OCI-LY7 (cell line): ENCODE measurements around the gene DUOX1. TPM values are rescaled to one million over a fixed set of nuclear protein-coding genes. Genes with fewer than 3 reads are reported as not detected.
A peak's percentile ranks its signal among the peaks of the same experiment; 100 is the strongest.

ENCODE experiments used
- BruUV-seq: library from RNA; stranded (reverse); fragments of 400-500 nt; replicated peaks from 2 replicates; lab custom pipeline; 2021; lab: Mats Ljungman, UMichigan
- CTCF ChIA-PET: fragments of 300-600 bp; sonication (Branson Sonifier 250); formaldehyde crosslinking; loops from one replicate; lab custom pipeline; 2022; ENCODE audit warnings: antibody characterized with exemption; ENCODE audit not compliant: unreplicated experiment; lab: Charles Lee
- POLR2A ChIA-PET: fragments of 300-600 bp; sonication (Branson Sonifier 250); formaldehyde crosslinking; loops from one replicate; lab custom pipeline; 2022; ENCODE audit warnings: antibody characterized with exemption; lab: Charles Lee
- DNase-seq: peaks from one replicate; pipeline ENCODE4 v3.0.0-alpha.2; 2015; ENCODE audit warnings: low spot score
- H2AFZ ChIP-seq: fragments of 200-600 bp; sonication (generic), shearing (Covaris generic); 2 replicates; pipeline ENCODE4 v1.6.1; 2014; ENCODE audit warnings: mild to moderate bottlenecking, antibody characterized with exemption, low read length, moderate library complexity
- H3K27ac ChIP-seq: fragments of 200-600 bp; sonication (generic); 2 replicates; pipeline ENCODE4 v1.5.1; 2014; ENCODE audit warnings: mixed run types, low read depth, mild to moderate bottlenecking, moderate library complexity, low read length, inconsistent platforms; ENCODE audit not compliant: poor library complexity, severe bottlenecking
- H3K36me3 ChIP-seq: fragments of 200-600 bp; sonication (generic); 2 replicates; pipeline ENCODE4 v1.6.1; 2014; ENCODE audit warnings: mild to moderate bottlenecking, antibody characterized with exemption, low read length, moderate library complexity, mixed read lengths; ENCODE audit not compliant: insufficient read depth
- H3K4me1 ChIP-seq: fragments of 200-600 bp; sonication (generic); 2 replicates; pipeline ENCODE4 v1.5.1; 2014; ENCODE audit warnings: mild to moderate bottlenecking, low read length; ENCODE audit not compliant: insufficient read depth, poor library complexity, severe bottlenecking
- H3K4me2 ChIP-seq: fragments of 200-600 bp; sonication (generic); 2 replicates; pipeline ENCODE4 v1.6.1; 2014; ENCODE audit warnings: mild to moderate bottlenecking, low read length
- H3K4me3 ChIP-seq: fragments of 200-600 bp; sonication (generic); 2 replicates; pipeline ENCODE4 v1.5.1; 2014; ENCODE audit warnings: mild to moderate bottlenecking, low read depth, low read length; ENCODE audit not compliant: poor library complexity, severe bottlenecking
- H3K79me2 ChIP-seq: fragments of 200-600 bp; sonication (generic); 2 replicates; pipeline ENCODE4 v1.6.1; 2016; ENCODE audit warnings: low read depth, mild to moderate bottlenecking, low read length, moderate library complexity, mixed read lengths; ENCODE audit not compliant: insufficient read depth
- H3K9me2 ChIP-seq: fragments of 200-600 bp; sonication (generic); 2 replicates; pipeline ENCODE4 v1.6.1; 2016; ENCODE audit warnings: mild to moderate bottlenecking, low read length, mixed read lengths; ENCODE audit not compliant: insufficient read depth
- H3K9me3 ChIP-seq: fragments of 200-600 bp; sonication (generic); 2 replicates; pipeline ENCODE4 v1.6.1; 2014; ENCODE audit warnings: mild to moderate bottlenecking, mixed run types, low read length, mixed read lengths
- H4K20me1 ChIP-seq: fragments of 200-600 bp; sonication (generic); 2 replicates; pipeline ENCODE4 v1.6.1; 2014; ENCODE audit warnings: mild to moderate bottlenecking, antibody characterized with exemption, low read length, moderate library complexity, mixed read lengths; ENCODE audit not compliant: insufficient read depth
- CTCF ChIP-seq: fragments of 200-600 bp; sonication (generic); conservative IDR thresholded peaks from 2 replicates; pipeline ENCODE4 v1.5.1; 2014; ENCODE audit warnings: mild to moderate bottlenecking, antibody characterized with exemption, low read length, moderate library complexity, mixed read lengths
- EZH2phosphoT487 ChIP-seq: fragments of 200-600 bp; sonication (generic); IDR thresholded peaks from 2 replicates; pipeline ENCODE4 v1.6.1; 2018; ENCODE audit warnings: low read depth, borderline replicate concordance, mild to moderate bottlenecking, mixed run types, antibody characterized with exemption, low read length, moderate library complexity, mixed read lengths
- intact Hi-C: fragments of 100-400 bp; cut with micrococcal nuclease; formaldehyde crosslinking; loops from one replicate; pipeline ENCODE4 v1.10.0; 2022; ENCODE audit not compliant: unreplicated experiment
- total RNA-seq, 2 experiments: library from RNA; depleted of rRNA in 1 of 2; stranded (reverse); fragments of >200 nt in 1 of 2; shearing (Covaris generic) in 1 of 2; gene quantifications; 2 replicates each; pipeline ENCODE4 v1.2.3, GENCODE V29; 2014 to 2022

DUOX1 gene
- total RNA-seq, 2 experiments from 2014 or later = not detected

DNA sequence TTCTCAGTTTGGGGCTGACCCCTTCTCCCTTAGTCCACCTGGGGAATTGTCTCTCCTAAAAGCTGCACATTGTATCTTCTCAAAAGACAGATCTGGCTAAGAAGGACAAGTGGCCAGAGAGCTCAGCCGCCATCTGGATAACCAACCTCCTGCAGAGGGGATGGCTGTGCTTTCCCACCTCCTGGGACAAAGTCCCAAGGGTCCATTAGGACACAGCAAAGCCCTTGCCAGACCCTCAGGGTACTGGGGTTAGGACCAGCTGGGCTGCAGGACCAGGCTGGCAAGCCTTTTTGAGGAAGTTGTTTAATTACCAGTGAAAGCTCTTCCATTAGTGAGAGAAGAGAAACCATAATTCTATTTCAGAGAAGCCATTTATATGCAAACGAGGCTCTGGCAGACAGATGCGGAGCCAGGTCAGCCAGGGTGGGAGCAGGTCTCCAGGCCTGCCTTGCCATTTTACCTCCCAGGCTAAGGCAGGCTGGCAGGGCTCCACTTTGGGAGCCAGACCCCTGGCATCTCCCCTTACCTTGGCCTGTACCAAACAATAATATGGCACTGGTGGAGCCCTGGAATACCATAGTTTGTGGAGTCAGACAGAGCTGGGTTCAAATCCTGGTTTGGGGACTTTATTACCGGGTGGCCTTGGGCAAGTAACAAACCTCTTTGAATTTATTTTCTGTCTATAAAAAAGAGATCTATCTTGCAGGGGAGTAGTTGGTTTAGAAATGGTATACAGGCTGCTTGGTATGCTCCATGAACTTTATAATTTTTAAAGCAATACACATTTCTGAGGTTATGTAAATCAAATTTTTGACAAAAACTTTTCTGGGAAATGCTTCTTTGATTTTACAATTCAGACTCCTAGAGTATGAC, 40.0 kb downstream of the DUOX1 start:
- Histone ChIP-seq H3K27ac (peak overlapping the region; percentile 64), H3K4me3 (no peak overlapping the region), H3K36me3 (no peaks in the 10 kb centered on the region), H3K4me2 (peak overlapping the region; percentile 66), H3K4me1 (peaks cover 39% of the 10 kb centered on the region), H4K20me1 (no peaks in the 10 kb centered on the region), H3K9me2 (no peaks in the 10 kb centered on the region), H3K9me3 (no peaks in the 10 kb centered on the region), H2AFZ (peak overlapping the region; percentile 87), H3K79me2 (no peaks in the 10 kb centered on the region)
- CTCF ChIA-PET = interaction anchor here (0.7 kb wide), 1 partner anchor 28 kb away, joined by 3 read pairs; no protein-coding TSS in a partner anchor
- POLR2A ChIA-PET = interaction anchor here (0.6 to 1.7 kb wide), 6 partner anchors 9 to 28 kb away, joined by 3 to 7 read pairs (median 4); no protein-coding TSS in a partner anchor
- TF ChIP-seq CTCF = no peak
- no peak for TF ChIP-seq EZH2phosphoT487
- intact Hi-C loops = loop anchor here (10.0 kb wide), 1 partner anchor 445 kb away; no protein-coding TSS in a partner anchor
- DNase-seq = peak; percentile 70
- no TSS peak for BruUV-seq

DNA sequence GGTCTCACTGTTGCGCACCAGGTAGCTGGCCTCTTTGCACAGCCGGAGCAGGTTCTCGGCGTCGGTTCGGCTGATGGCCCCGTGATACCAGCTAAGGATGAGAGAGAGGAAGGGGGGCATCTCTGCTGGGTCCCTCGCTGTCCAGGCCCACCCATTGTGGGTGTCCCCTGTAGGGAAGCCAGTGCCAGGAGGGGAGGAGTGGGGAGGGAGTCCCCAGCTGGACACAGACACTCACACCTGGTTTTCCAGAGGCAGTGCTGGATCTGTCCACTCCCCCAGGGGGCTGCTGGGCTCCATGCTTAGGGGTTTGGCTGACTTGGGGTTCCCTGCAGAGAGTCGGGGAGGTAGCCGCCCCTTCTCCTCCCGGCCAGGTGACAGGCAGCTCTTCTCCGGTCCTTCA, 42.1 kb downstream of the DUOX1 start:
- intact Hi-C loops = no loop called here
- no peak overlapping the region for H3K4me3 ChIP-seq
- no peak overlapping the region for H2AFZ ChIP-seq
- no peaks in the 10 kb centered on the region for H3K9me2 ChIP-seq
- no peaks in the 10 kb centered on the region for H3K36me3 ChIP-seq
- POLR2A ChIA-PET = interaction anchor here (0.6 kb wide), 1 partner anchor 28 kb away, joined by 3 read pairs; no protein-coding TSS in a partner anchor
- TF ChIP-seq EZH2phosphoT487 (no peak), CTCF (no peak)
- no peaks in the 10 kb centered on the region for H3K9me3 ChIP-seq
- CTCF ChIA-PET = no interaction called here
- H3K4me1 ChIP-seq = peaks cover 31% of the 10 kb centered on the region
- no peaks in the 10 kb centered on the region for H3K79me2 ChIP-seq
- H3K27ac ChIP-seq = no peak overlapping the region
- H3K4me2 ChIP-seq = no peak overlapping the region
- BruUV-seq = no TSS peak
- no peak for DNase-seq
- H4K20me1 ChIP-seq = no peaks in the 10 kb centered on the region

GRCh38 chr15:45174069-45174468, 44.3 kb downstream of the DUOX1 start:
- H3K79me2 ChIP-seq = no peaks in the 10 kb centered on the region
- no peaks in the 10 kb centered on the region for H4K20me1 ChIP-seq
- BruUV-seq = no TSS peak
- DNase-seq = no peak
- POLR2A ChIA-PET = no interaction called here
- H3K9me3 ChIP-seq = no peaks in the 10 kb centered on the region
- H3K4me1 ChIP-seq = peaks cover 14% of the 10 kb centered on the region
- no peaks in the 10 kb centered on the region for H3K36me3 ChIP-seq
- intact Hi-C loops = no loop called here
- no peak overlapping the region for H3K4me2 ChIP-seq
- TF ChIP-seq EZH2phosphoT487 (no peak), CTCF (no peak)
- H3K27ac ChIP-seq = no peak overlapping the region
- H2AFZ ChIP-seq = no peak overlapping the region
- CTCF ChIA-PET = no interaction called here
- no peaks in the 10 kb centered on the region for H3K9me2 ChIP-seq
- H3K4me3 ChIP-seq = no peak overlapping the region
